ENCODE results near the gene RANGRF.

RANGRF gene

DNA sequence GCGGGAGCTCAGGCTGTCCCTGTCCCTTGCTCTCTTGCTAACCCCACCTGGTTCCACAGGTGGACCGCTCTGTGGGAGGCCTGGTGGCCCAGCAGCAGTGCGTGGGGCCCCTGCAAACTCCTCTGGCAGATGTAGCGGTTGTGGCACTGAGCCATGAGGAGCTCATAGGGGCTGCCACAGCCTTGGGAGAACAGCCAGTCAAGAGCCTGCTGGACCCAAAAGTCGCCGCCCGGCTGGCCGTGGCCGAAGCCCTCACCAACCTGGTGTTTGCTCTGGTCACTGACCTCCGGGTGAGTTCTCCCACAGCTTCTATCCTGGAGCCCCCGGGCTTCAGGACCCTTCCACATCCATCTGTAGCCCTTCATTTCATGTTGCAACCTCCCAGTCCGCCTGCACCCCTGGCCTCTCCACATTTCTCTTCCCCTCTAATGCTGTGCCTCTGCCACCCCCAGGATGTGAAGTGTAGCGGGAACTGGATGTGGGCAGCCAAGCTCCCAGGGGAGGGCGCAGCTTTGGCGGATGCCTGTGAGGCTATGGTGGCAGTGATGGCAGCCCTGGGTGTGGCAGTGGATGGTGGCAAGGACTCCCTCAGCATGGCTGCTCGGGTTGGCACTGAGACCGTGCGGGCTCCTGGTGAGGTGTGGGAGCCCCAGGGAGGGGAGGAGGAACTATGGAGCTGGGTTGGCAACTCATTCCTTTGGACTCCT is 23.5 kb upstream of the RANGRF start:
- Histone ChIP-seq H3K27ac (ENCODE audit: low read depth, low read length) (no peak overlapping the region), H3K36me3 (ENCODE audit: control insufficient read depth, low read length) (peaks cover 91% of the 10 kb centered on the region)

GRCh38 chr17:8266648-8267479 is 21.6 kb upstream of the RANGRF start:
- Histone ChIP-seq H4K20me1 (ENCODE audit: control insufficient read depth, insufficient read depth, low read depth, low read length) (no peaks in the 10 kb centered on the region), H3K9me3 (ENCODE audit: control insufficient read depth, insufficient read depth, low read length) (no peaks in the 10 kb centered on the region), H3K27me3 (ENCODE audit: control insufficient read depth, low read length) (no peaks in the 10 kb centered on the region), H3K4me3 (ENCODE audit: low read length) (no peak overlapping the region), H3K4me1 (ENCODE audit: control insufficient read depth, low read length) (no peaks in the 10 kb centered on the region), H3K9me2 (replicated peaks; ENCODE audit: control insufficient read depth, low read length) (no peaks in the 10 kb centered on the region), H3K79me2 (ENCODE audit: control insufficient read depth, low read length) (no peaks in the 10 kb centered on the region), H3K36me3 (ENCODE audit: control insufficient read depth, low read length) (peaks cover 75% of the 10 kb centered on the region), H3K27ac (ENCODE audit: low read depth, low read length) (no peak overlapping the region), H3F3A (ENCODE audit: control insufficient read depth, insufficient read depth) (no peaks in the 10 kb centered on the region), H3K4me2 (ENCODE audit: low read length) (no peak overlapping the region)
- TF ChIP-seq, protein P1, sequence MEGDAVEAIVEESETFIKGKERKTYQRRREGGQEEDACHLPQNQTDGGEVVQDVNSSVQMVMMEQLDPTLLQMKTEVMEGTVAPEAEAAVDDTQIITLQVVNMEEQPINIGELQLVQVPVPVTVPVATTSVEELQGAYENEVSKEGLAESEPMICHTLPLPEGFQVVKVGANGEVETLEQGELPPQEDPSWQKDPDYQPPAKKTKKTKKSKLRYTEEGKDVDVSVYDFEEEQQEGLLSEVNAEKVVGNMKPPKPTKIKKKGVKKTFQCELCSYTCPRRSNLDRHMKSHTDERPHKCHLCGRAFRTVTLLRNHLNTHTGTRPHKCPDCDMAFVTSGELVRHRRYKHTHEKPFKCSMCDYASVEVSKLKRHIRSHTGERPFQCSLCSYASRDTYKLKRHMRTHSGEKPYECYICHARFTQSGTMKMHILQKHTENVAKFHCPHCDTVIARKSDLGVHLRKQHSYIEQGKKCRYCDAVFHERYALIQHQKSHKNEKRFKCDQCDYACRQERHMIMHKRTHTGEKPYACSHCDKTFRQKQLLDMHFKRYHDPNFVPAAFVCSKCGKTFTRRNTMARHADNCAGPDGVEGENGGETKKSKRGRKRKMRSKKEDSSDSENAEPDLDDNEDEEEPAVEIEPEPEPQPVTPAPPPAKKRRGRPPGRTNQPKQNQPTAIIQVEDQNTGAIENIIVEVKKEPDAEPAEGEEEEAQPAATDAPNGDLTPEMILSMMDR (IDR thresholded peaks at IDR 0.05; ENCODE audit: low read depth, low read length, poor library complexity, severe bottlenecking), result no peak
- TF ChIP-seq EZH2phosphoT487 (IDR thresholded peaks at IDR 0.05; ENCODE audit: borderline replicate concordance, low read length), result no peak

More for the DNA sequence above, 23.5 kb upstream of the RANGRF start:
- H3K4me1 ChIP-seq (ENCODE audit: control insufficient read depth, low read length), result no peaks in the 10 kb centered on the region
- no peaks in the 10 kb centered on the region for H4K20me1 ChIP-seq (ENCODE audit: control insufficient read depth, insufficient read depth, low read depth, low read length)
- no peaks in the 10 kb centered on the region for H3K9me2 ChIP-seq (replicated peaks; ENCODE audit: control insufficient read depth, low read length)
- no peaks in the 10 kb centered on the region for H3F3A ChIP-seq (ENCODE audit: control insufficient read depth, insufficient read depth)
- no peaks in the 10 kb centered on the region for H3K79me2 ChIP-seq (ENCODE audit: control insufficient read depth, low read length)
- H3K4me2 ChIP-seq (ENCODE audit: low read length), result no peak overlapping the region
- no peak overlapping the region for H3K4me3 ChIP-seq (ENCODE audit: low read length)
- TF ChIP-seq, protein P1 (IDR thresholded peaks at IDR 0.05; ENCODE audit: low read depth, low read length, poor library complexity, severe bottlenecking), result no peak
- H3K27me3 ChIP-seq (ENCODE audit: control insufficient read depth, low read length), result no peaks in the 10 kb centered on the region
- no peaks in the 10 kb centered on the region for H3K9me3 ChIP-seq (ENCODE audit: control insufficient read depth, insufficient read depth, low read length)

DNA sequence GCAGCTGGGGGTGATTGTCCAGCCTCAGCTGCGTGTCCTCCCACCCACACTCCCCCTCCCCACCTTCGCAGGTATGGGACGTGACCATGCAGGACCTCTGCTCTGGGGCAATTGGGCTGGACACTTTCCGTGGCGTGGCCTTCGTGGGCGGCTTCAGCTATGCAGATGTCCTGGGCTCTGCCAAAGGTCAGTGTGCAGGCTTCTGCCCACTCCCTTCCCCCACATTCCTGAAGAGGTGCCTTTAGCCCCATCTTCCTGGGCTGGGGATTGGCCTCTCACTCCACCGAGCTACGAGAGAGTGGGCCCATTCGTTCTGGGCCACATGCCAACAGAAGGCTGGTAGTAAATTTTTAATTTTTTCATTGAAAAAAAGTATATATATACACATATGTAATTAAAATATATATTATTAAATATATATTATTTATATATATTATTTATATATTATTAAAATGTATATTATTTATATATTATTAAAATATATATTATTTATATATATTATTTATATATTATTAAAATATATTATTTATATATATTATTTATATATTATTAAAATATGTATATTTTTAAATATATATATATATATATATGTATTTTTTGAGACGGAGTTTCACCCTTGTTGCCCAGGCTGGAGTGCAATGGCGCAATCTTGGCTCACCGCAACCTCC is 20.9 kb upstream of the RANGRF start:
- H3K4me1 ChIP-seq (ENCODE audit: control insufficient read depth, low read length), result no peaks in the 10 kb centered on the region
- H3K9me3 ChIP-seq (ENCODE audit: control insufficient read depth, insufficient read depth, low read length), result no peaks in the 10 kb centered on the region
- H4K20me1 ChIP-seq (ENCODE audit: control insufficient read depth, insufficient read depth, low read depth, low read length), result no peaks in the 10 kb centered on the region
- H3K27me3 ChIP-seq (ENCODE audit: control insufficient read depth, low read length), result no peaks in the 10 kb centered on the region
- no peaks in the 10 kb centered on the region for H3K79me2 ChIP-seq (ENCODE audit: control insufficient read depth, low read length)
- H3F3A ChIP-seq (ENCODE audit: control insufficient read depth, insufficient read depth), result no peaks in the 10 kb centered on the region
- H3K9me2 ChIP-seq (replicated peaks; ENCODE audit: control insufficient read depth, low read length), result no peaks in the 10 kb centered on the region
- TF ChIP-seq, protein P1 (IDR thresholded peaks at IDR 0.05; ENCODE audit: low read depth, low read length, poor library complexity, severe bottlenecking), result no peak
- no peak for TF ChIP-seq EZH2phosphoT487 (IDR thresholded peaks at IDR 0.05; ENCODE audit: borderline replicate concordance, low read length)
- no peak overlapping the region for H3K27ac ChIP-seq (ENCODE audit: low read depth, low read length)
- H3K4me2 ChIP-seq (ENCODE audit: low read length), result no peak overlapping the region
- no peak overlapping the region for H3K4me3 ChIP-seq (ENCODE audit: low read length)
- H3K36me3 ChIP-seq (ENCODE audit: control insufficient read depth, low read length), result peaks cover 68% of the 10 kb centered on the region
